ENCODE data around the gene PSPH. TPM values are rescaled to one million over a fixed set of nuclear protein-coding genes. Genes with fewer than 3 reads are reported as not detected.
A peak's percentile ranks its signal among the peaks of the same experiment; 100 is the strongest.

Gene PSPH
- polyA plus RNA-seq, 1 of the 3 experiments (the other 2 are of a cell fraction): 50.5 TPM

DNA sequence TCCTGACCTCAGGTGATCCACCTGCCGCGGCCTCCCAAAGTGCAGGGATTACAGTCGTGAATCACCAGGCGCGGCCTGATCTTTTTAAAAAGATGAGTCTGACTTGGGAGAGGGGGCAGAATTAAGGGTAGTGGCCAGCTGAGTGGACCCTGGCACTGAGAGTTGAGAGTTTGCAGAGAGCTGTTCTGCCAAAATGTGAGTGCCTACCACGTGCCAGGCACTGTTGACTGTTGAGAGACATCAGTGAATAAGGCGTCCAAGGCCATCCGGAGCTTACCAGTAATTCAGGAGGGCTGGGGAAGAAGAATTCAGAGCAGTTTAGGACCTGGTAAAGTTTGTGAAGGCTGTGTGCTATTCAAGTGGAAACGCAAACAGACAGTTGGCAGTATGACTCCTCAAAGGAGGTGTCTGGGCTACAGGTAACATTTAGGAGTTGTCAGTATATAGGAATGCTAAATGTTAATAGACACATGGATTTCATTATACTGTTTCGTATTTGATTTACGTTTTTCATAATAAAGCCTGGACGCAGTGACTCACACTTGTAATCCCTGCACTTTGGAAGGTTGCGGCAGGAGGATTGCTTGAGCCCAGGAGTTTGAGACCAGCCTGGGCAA is 85.3 kb downstream of the PSPH start (continued):
- TF ChIP-seq, protein P1, sequence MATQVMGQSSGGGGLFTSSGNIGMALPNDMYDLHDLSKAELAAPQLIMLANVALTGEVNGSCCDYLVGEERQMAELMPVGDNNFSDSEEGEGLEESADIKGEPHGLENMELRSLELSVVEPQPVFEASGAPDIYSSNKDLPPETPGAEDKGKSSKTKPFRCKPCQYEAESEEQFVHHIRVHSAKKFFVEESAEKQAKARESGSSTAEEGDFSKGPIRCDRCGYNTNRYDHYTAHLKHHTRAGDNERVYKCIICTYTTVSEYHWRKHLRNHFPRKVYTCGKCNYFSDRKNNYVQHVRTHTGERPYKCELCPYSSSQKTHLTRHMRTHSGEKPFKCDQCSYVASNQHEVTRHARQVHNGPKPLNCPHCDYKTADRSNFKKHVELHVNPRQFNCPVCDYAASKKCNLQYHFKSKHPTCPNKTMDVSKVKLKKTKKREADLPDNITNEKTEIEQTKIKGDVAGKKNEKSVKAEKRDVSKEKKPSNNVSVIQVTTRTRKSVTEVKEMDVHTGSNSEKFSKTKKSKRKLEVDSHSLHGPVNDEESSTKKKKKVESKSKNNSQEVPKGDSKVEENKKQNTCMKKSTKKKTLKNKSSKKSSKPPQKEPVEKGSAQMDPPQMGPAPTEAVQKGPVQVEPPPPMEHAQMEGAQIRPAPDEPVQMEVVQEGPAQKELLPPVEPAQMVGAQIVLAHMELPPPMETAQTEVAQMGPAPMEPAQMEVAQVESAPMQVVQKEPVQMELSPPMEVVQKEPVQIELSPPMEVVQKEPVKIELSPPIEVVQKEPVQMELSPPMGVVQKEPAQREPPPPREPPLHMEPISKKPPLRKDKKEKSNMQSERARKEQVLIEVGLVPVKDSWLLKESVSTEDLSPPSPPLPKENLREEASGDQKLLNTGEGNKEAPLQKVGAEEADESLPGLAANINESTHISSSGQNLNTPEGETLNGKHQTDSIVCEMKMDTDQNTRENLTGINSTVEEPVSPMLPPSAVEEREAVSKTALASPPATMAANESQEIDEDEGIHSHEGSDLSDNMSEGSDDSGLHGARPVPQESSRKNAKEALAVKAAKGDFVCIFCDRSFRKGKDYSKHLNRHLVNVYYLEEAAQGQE (IDR thresholded peaks at IDR 0.05; ENCODE audit: low read depth, low read length): no peak

DNA sequence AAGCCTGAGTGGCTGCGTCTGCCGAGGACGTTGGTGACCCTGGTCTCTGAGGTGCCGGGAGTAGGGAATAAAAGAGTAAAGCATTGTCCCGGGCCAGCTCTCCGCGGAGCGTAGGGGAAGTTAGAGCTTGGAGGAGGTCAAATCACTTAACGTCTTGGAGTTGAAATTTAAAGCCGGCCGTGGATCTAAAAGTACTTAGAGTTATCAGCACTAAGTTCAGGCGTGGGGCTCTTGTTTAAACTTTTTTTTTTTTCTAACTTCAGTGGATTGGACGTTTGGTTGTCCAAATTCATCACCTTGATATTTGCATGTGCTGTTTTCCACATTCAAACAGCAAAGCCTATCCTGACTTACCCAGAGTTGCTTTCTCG is 86.2 kb downstream of the PSPH start:
- WGBS (ENCODE audit: low lambda C conversion rate): 3% methylated on average over 13 of the region's 14 CpGs
- CTCF ChIA-PET: interaction anchor here (0.6 to 4.0 kb wide), 25 partner anchors 8 to 433 kb away, joined by 3 to 50 read pairs (median 5); no protein-coding TSS in a partner anchor

DNA sequence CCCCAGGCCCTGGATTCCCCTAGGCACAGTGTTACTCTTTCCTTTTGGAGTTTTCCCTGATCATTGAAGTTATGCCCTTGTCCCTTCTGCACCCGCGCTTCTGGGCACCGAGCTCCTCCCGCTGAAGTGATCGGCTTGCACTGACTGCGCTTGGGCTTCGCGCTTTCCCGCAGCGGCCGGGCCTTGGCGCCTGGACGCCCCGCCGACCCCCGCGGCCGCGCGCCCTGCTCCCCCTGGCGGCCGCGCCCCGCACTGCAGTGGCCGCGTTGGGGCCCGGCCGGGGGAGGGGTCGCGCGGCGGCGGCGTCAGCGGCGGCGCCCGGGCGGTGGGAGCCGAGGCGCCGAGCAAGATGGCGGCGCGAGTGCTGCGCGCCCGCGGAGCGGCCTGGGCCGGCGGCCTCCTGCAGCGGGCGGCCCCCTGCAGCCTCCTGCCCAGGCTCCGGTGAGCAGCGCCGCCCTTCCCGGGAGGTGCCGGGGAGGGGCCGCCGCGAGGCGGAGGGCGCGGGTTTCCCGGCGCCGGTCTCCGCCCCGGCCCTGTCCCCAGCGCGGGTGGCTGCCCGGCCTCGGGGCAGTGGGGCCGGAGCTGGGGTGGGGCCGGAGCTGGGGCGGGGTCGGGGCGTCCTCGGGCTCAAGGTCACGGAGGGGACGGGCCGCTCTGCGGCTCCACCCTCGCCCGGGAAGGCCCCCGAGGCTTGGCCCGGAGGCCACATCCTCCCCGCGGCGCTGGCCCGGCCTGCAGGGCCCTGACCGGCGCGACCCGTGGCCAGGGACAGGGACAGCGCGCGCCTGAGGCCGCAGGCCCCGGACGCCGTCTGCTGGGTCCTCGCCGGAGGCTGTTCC is 86.8 kb downstream of the PSPH start, which contains the start of gene NIPSNAP2:
TSS of gene NIPSNAP2 (plus strand) at position 325 of the 839 bp plus-strand sequence. CDS start at position 350, 25 bp downstream.
- peak; percentile 99 for DNase-seq
- H3K4me2 ChIP-seq: peak within 1 kb of the TSS; percentile 93
- H3K36me3 ChIP-seq (replicated peaks in 1 of 2; ENCODE audit: control insufficient read depth in 1 of 2, insufficient read depth in 2 of 2, low read length in 1 of 2): peaks cover 0 to 16% of the 10 kb centered on the region in 2 experiments
- no peak; a peak in 1 of 4 replicates for TF ChIP-seq EP300 (IDR thresholded peaks at IDR 0.05; ENCODE audit: borderline replicate concordance in 1 of 2, low read depth in 1 of 2, low read length in 1 of 2)
- TF ChIP-seq, protein P2, sequence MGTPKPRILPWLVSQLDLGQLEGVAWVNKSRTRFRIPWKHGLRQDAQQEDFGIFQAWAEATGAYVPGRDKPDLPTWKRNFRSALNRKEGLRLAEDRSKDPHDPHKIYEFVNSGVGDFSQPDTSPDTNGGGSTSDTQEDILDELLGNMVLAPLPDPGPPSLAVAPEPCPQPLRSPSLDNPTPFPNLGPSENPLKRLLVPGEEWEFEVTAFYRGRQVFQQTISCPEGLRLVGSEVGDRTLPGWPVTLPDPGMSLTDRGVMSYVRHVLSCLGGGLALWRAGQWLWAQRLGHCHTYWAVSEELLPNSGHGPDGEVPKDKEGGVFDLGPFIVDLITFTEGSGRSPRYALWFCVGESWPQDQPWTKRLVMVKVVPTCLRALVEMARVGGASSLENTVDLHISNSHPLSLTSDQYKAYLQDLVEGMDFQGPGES (IDR thresholded peaks at IDR 0.05; ENCODE audit: low read depth, low read length): no peak
- TF ChIP-seq, protein P3, sequence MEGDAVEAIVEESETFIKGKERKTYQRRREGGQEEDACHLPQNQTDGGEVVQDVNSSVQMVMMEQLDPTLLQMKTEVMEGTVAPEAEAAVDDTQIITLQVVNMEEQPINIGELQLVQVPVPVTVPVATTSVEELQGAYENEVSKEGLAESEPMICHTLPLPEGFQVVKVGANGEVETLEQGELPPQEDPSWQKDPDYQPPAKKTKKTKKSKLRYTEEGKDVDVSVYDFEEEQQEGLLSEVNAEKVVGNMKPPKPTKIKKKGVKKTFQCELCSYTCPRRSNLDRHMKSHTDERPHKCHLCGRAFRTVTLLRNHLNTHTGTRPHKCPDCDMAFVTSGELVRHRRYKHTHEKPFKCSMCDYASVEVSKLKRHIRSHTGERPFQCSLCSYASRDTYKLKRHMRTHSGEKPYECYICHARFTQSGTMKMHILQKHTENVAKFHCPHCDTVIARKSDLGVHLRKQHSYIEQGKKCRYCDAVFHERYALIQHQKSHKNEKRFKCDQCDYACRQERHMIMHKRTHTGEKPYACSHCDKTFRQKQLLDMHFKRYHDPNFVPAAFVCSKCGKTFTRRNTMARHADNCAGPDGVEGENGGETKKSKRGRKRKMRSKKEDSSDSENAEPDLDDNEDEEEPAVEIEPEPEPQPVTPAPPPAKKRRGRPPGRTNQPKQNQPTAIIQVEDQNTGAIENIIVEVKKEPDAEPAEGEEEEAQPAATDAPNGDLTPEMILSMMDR (IDR thresholded peaks at IDR 0.05): peak; percentile 42
- no peak for TF ChIP-seq FOXM1 (IDR thresholded peaks at IDR 0.05; ENCODE audit: low read depth)
- no peak for TF ChIP-seq NFIC (IDR thresholded peaks at IDR 0.05; ENCODE audit: borderline replicate concordance)
- no peak for TF ChIP-seq TCF12 (IDR thresholded peaks at IDR 0.05)
- no peak for TF ChIP-seq GABPA (IDR thresholded peaks at IDR 0.05; ENCODE audit: low read depth)
- no peak for TF ChIP-seq RXRA (IDR thresholded peaks at IDR 0.05; ENCODE audit: borderline replicate concordance, low read depth)
- no peak for TF ChIP-seq TEAD4 (IDR thresholded peaks at IDR 0.05; ENCODE audit: borderline replicate concordance, insufficient read depth)
- TF ChIP-seq YY1 (IDR thresholded peaks at IDR 0.05; ENCODE audit: low read depth): peak; percentile 67; the same call in 1 of the 2 replicates
- peak; percentile 82 for TF ChIP-seq SMC3 (IDR thresholded peaks at IDR 0.05; ENCODE audit: low read depth, low read length)
- TF ChIP-seq SIN3A (IDR thresholded peaks at IDR 0.05; ENCODE audit: borderline replicate concordance, low read depth, low read length): no peak
- peak; percentile 48 for TF ChIP-seq POLR2AphosphoS5 (IDR thresholded peaks at IDR 0.05; ENCODE audit: low read depth, low read length)

More for the DNA sequence above, 86.2 kb downstream of the PSPH start:
- no peak for TF ChIP-seq TAF1 (IDR thresholded peaks at IDR 0.05; ENCODE audit: borderline replicate concordance, low read depth, low read length)
- TF ChIP-seq RXRA (IDR thresholded peaks at IDR 0.05; ENCODE audit: borderline replicate concordance, low read depth): no peak
- Histone ChIP-seq H3K27ac (ENCODE audit: low read depth in 2 of 2, low read length in 1 of 2) (peak overlapping the region; percentile 78 to 83), H3K4me2 (peak overlapping the region; percentile 93), H3K9me3 (no peaks in the 10 kb centered on the region), H3K4me3 (ENCODE audit: low read depth in 2 of 2, low read length in 1 of 2) (peak overlapping the region; percentile 62 to 91), H3K36me3 (replicated peaks in 1 of 2; ENCODE audit: control insufficient read depth in 1 of 2, insufficient read depth in 2 of 2, low read length in 1 of 2) (peaks cover 0 to 17% of the 10 kb centered on the region in 2 experiments), H2AFZ (ENCODE audit: low read depth) (peak overlapping the region; percentile 64; the same call in 1 of the 2 replicates), H3K79me2 (ENCODE audit: insufficient read depth) (peaks cover 55% of the 10 kb centered on the region), H3K9ac (peak overlapping the region; percentile 95), H4K20me1 (ENCODE audit: insufficient read depth) (peaks cover 14% of the 10 kb centered on the region), H3F3A (replicated peaks; ENCODE audit: insufficient read depth) (peaks cover 30% of the 10 kb centered on the region), H3K9me2 (no peaks in the 10 kb centered on the region), H3K27me3 (ENCODE audit: insufficient read depth) (no peaks in the 10 kb centered on the region), H3K4me1 (ENCODE audit: control insufficient read depth in 1 of 2, insufficient read depth in 2 of 2, low read depth in 1 of 2, low read length in 1 of 2) (peaks cover 6% of the 10 kb centered on the region in 2 experiments; a peak in 2 of 4 replicates)
- POLR2A ChIA-PET: interaction anchor here (0.5 to 1.7 kb wide), 8 partner anchors 12 to 324 kb away, joined by 3 to 8 read pairs (median 4); partner anchors contain the start of genes SUMF2 and ZNF713
- no peak for DNase-seq

More for the DNA sequence above, 86.8 kb downstream of the PSPH start, which contains the start of gene NIPSNAP2:
- POLR2A ChIA-PET: interaction anchor here (0.5 to 1.7 kb wide), 17 partner anchors 9 to 599 kb away, joined by 3 to 8 read pairs (median 4); partner anchors contain the start of genes SUMF2 and ZNF713
- Histone ChIP-seq H3K4me3 (ENCODE audit: low read depth in 2 of 2, low read length in 1 of 2) (peak within 1 kb of the TSS; percentile 62 to 91), H3K27me3 (ENCODE audit: insufficient read depth) (no peaks in the 10 kb centered on the region), H2AFZ (ENCODE audit: low read depth) (peak within 1 kb of the TSS; percentile 91), H3K4me1 (ENCODE audit: control insufficient read depth in 1 of 2, insufficient read depth in 2 of 2, low read depth in 1 of 2, low read length in 1 of 2) (peaks cover 6% of the 10 kb centered on the region in 2 experiments; a peak in 2 of 4 replicates), H3K9me2 (no peaks in the 10 kb centered on the region), H4K20me1 (ENCODE audit: insufficient read depth) (peaks cover 14% of the 10 kb centered on the region), H3K9ac (peak within 1 kb of the TSS; percentile 95), H3K79me2 (ENCODE audit: insufficient read depth) (peaks cover 50% of the 10 kb centered on the region), H3K9me3 (no peaks in the 10 kb centered on the region), H3K27ac (ENCODE audit: low read depth in 2 of 2, low read length in 1 of 2) (peak within 1 kb of the TSS; percentile 78 to 83), H3F3A (replicated peaks; ENCODE audit: insufficient read depth) (peaks cover 30% of the 10 kb centered on the region)
- under 1% methylated on average over 17 of the region's 105 CpGs for WGBS (ENCODE audit: low lambda C conversion rate)
- CTCF ChIA-PET: interaction anchor here (0.6 to 4.0 kb wide), 55 partner anchors 9 to 1793 kb away, joined by 3 to 50 read pairs (median 4); no protein-coding TSS in a partner anchor
